ENCODE measurements around the gene HDAC3.

- TF ChIP-seq CTCF (IDR thresholded peaks at IDR 0.05) (no peak), POLR2A (IDR thresholded peaks at IDR 0.05) (no peak)
Measured at GRCh38 chr5:141635646-141636045, 1.0 kb downstream of the HDAC3 start.
